ENCODE data around the gene ATF7IP2. TPM values are rescaled to one million over a fixed set of nuclear protein-coding genes. Genes with fewer than 3 reads are reported as not detected.
"Not testable (repeated sequence)": the region's sequence is repeated elsewhere in the genome, so short reads cannot be mapped to it uniquely, and the experiment has no call there.

Gene ATF7IP2
- total RNA-seq, 2 experiments from 2014 or later: 82.9 to 86.9 TPM

GRCh38 chr16:10410469-10410868 is 24.6 kb downstream of the ATF7IP2 start:
- H3K9me3 Mint-ChIP-seq: peaks cover 22% of the 10 kb centered on the region
- H3K36me3 Mint-ChIP-seq (ENCODE audit: low read depth): peaks cover 96% of the 10 kb centered on the region
- peaks cover 35 to 87% of the 10 kb centered on the region in 2 experiments for H3K9me3 ChIP-seq (ENCODE audit: control insufficient read depth in 1 of 2, insufficient read depth in 1 of 2, low read length in 2 of 2)

DNA sequence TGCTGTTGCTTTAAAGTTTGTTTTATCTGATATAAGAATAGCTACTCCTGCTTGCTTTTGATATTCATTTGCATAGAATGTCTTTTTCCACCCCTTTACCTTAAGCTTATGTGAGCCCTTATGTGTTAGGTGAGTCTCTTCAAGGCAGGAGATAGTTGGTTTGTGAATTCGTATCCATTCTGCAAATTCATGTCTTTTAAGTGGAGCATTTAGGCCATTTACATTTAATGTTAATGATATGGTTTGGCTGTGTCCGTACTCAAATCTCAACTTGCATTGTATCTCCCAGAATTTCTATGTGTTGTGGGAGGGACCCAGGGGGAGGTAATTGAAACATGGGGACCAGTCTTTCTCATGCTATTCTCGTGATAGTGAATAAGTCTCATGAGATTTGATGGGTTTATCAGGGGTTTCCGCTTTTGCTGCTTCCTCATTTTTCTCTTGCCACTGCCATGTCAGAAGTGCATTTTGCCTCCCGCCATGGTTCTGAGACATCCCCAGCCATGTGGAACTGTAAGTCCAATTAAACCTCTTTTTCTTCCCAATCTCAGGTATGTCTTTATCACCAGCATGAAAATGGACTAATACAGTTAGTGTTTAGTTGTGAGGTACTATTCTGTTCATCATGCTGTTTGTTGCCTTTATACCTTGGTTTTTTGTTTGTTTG is 27.2 kb downstream of the ATF7IP2 start:
- TF ChIP-seq, protein P1, sequence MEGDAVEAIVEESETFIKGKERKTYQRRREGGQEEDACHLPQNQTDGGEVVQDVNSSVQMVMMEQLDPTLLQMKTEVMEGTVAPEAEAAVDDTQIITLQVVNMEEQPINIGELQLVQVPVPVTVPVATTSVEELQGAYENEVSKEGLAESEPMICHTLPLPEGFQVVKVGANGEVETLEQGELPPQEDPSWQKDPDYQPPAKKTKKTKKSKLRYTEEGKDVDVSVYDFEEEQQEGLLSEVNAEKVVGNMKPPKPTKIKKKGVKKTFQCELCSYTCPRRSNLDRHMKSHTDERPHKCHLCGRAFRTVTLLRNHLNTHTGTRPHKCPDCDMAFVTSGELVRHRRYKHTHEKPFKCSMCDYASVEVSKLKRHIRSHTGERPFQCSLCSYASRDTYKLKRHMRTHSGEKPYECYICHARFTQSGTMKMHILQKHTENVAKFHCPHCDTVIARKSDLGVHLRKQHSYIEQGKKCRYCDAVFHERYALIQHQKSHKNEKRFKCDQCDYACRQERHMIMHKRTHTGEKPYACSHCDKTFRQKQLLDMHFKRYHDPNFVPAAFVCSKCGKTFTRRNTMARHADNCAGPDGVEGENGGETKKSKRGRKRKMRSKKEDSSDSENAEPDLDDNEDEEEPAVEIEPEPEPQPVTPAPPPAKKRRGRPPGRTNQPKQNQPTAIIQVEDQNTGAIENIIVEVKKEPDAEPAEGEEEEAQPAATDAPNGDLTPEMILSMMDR (IDR thresholded peaks at IDR 0.05): no peak
- Mint-ChIP-seq H3K4me3 (no peak overlapping the region), H3K27me3 (no peaks in the 10 kb centered on the region), H3K9me3 (peaks cover 36% of the 10 kb centered on the region), H3K27ac (no peak overlapping the region), H3K36me3 (ENCODE audit: low read depth) (peaks cover 99% of the 10 kb centered on the region), H3K4me1 (ENCODE audit: low read depth) (peaks cover 13% of the 10 kb centered on the region)
- POLR2A ChIA-PET: no interaction called here
- no peaks in the 10 kb centered on the region for H3K4me1 ChIP-seq (ENCODE audit: insufficient read depth, low read length)
- ATAC-seq (ENCODE audit: poor library complexity) (no peak), DNase-seq (no peak)
- no peak overlapping the region for H3K4me3 ChIP-seq (ENCODE audit: low read length)
- no peaks in the 10 kb centered on the region for H3K27me3 ChIP-seq (ENCODE audit: control insufficient read depth in 1 of 2, insufficient read depth in 2 of 2, low read length in 2 of 2)
- no peak overlapping the region for H3K27ac ChIP-seq (ENCODE audit: low read depth in 1 of 2, low read length in 2 of 2)
- H3K36me3 ChIP-seq (ENCODE audit: insufficient read depth, low read length): peaks cover 15% of the 10 kb centered on the region
- intact Hi-C loops (cut with DNase I, micrococcal nuclease): no loop called here
- H3K9me3 ChIP-seq (ENCODE audit: control insufficient read depth in 1 of 2, insufficient read depth in 1 of 2, low read length in 2 of 2): peaks cover 28 to 81% of the 10 kb centered on the region in 2 experiments
- CTCF ChIA-PET: no interaction called here

More at GRCh38 chr16:10410469-10410868, 24.6 kb downstream of the ATF7IP2 start:
- ATAC-seq (ENCODE audit: poor library complexity): no peak
- Mint-ChIP-seq H3K27me3 (no peaks in the 10 kb centered on the region), H3K4me1 (ENCODE audit: low read depth) (peaks cover 17% of the 10 kb centered on the region), H3K4me3 (no peak overlapping the region), H3K27ac (no peak overlapping the region)
- Histone ChIP-seq H3K27ac (ENCODE audit: low read depth in 1 of 2, low read length in 2 of 2) (no peak overlapping the region), H3K36me3 (ENCODE audit: insufficient read depth, low read length) (peaks cover 16% of the 10 kb centered on the region), H3K4me3 (ENCODE audit: low read length) (no peak overlapping the region), H3K27me3 (ENCODE audit: control insufficient read depth in 1 of 2, insufficient read depth in 2 of 2, low read length in 2 of 2) (no peaks in the 10 kb centered on the region), H3K4me1 (ENCODE audit: insufficient read depth, low read length) (no peaks in the 10 kb centered on the region)
- intact Hi-C loops (cut with DNase I, micrococcal nuclease): no loop called here
- ChIA-PET POLR2A (no interaction called here), CTCF (interaction anchor here (2.1 kb wide), 1 partner anchor 99 kb away, joined by 6 read pairs; no protein-coding TSS in a partner anchor)
- TF ChIP-seq, protein P1 (IDR thresholded peaks at IDR 0.05): no peak
- DNase-seq: no peak

GRCh38 chr16:10418204-10418603 is 32.3 kb downstream of the ATF7IP2 start:
- H3K4me1 ChIP-seq (ENCODE audit: insufficient read depth, low read length); intact Hi-C loops (cut with DNase I, micrococcal nuclease); H3K27ac Mint-ChIP-seq; POLR2A ChIA-PET; H3K4me3 Mint-ChIP-seq; DNase-seq; CTCF ChIA-PET; H3K27ac ChIP-seq (ENCODE audit: low read depth in 1 of 2, low read length in 2 of 2); H3K27me3 ChIP-seq (ENCODE audit: control insufficient read depth in 1 of 2, insufficient read depth in 2 of 2, low read length in 2 of 2); H3K4me3 ChIP-seq (ENCODE audit: low read length); ATAC-seq (ENCODE audit: poor library complexity); H3K27me3 Mint-ChIP-seq: not testable (repeated sequence)
- Mint-ChIP-seq H3K9me3 (peaks cover 23% of the 10 kb centered on the region), H3K4me1 (ENCODE audit: low read depth) (peaks cover 16% of the 10 kb centered on the region), H3K36me3 (ENCODE audit: low read depth) (peaks cover 93% of the 10 kb centered on the region)
- Histone ChIP-seq H3K36me3 (ENCODE audit: insufficient read depth, low read length) (peaks cover 27% of the 10 kb centered on the region), H3K9me3 (ENCODE audit: control insufficient read depth in 1 of 2, insufficient read depth in 1 of 2, low read length in 2 of 2) (peaks cover 5 to 47% of the 10 kb centered on the region in 2 experiments)

DNA sequence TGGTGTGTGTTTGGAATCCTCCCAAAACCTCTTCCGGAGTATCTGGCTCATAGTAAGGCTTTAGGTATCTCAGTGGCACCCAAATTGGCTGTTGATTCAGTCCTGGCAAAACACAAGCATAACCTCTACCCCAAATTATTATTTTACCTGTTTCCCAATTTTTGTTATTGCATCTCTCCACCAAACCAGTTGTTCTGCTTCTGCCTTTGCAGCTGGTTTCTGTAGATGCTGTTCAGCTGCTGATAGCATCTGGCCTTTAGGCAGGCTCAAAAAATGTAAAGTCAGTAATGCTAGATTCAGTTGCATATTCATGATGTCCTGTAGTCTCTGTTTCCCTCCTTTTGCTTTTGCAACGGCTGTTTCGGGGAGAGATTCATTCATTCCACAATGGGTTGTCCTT is 33.8 kb downstream of the ATF7IP2 start:
- Mint-ChIP-seq H3K27ac (no peak overlapping the region), H3K9me3 (peaks cover 17% of the 10 kb centered on the region), H3K4me3 (no peak overlapping the region), H3K27me3 (no peaks in the 10 kb centered on the region), H3K36me3 (ENCODE audit: low read depth) (peaks cover 89% of the 10 kb centered on the region), H3K4me1 (ENCODE audit: low read depth) (peaks cover 12% of the 10 kb centered on the region)
- Histone ChIP-seq H3K4me1 (ENCODE audit: insufficient read depth, low read length) (no peaks in the 10 kb centered on the region), H3K36me3 (ENCODE audit: insufficient read depth, low read length) (peaks cover 19% of the 10 kb centered on the region), H3K27me3 (ENCODE audit: control insufficient read depth in 1 of 2, insufficient read depth in 2 of 2, low read length in 2 of 2) (no peaks in the 10 kb centered on the region), H3K27ac (ENCODE audit: low read depth in 1 of 2, low read length in 2 of 2) (no peak overlapping the region), H3K4me3 (ENCODE audit: low read length) (no peak overlapping the region), H3K9me3 (ENCODE audit: control insufficient read depth in 1 of 2, insufficient read depth in 1 of 2, low read length in 2 of 2) (peaks cover 5 to 35% of the 10 kb centered on the region in 2 experiments)
- DNase-seq: no peak
- ChIA-PET CTCF (no interaction called here), POLR2A (no interaction called here)
- no peak for ATAC-seq (ENCODE audit: poor library complexity)
- intact Hi-C loops (cut with DNase I, micrococcal nuclease): no loop called here
- TF ChIP-seq, protein P1 (IDR thresholded peaks at IDR 0.05): no peak
